Stromal cell of bone marrow (primary cell): ENCODE data around the gene RRAD.
A peak's percentile ranks its signal among the peaks of the same experiment; 100 is the strongest.
"Not testable (repeated sequence)": the region's sequence is repeated elsewhere in the genome, so short reads cannot be mapped to it uniquely, and the experiment has no call there.

Experiments
- DNase-seq: peaks from one replicate; pipeline ENCODE4 v3.0.0-alpha.2; 2012; ENCODE audit warnings: low read depth

Gene RRAD

DNA sequence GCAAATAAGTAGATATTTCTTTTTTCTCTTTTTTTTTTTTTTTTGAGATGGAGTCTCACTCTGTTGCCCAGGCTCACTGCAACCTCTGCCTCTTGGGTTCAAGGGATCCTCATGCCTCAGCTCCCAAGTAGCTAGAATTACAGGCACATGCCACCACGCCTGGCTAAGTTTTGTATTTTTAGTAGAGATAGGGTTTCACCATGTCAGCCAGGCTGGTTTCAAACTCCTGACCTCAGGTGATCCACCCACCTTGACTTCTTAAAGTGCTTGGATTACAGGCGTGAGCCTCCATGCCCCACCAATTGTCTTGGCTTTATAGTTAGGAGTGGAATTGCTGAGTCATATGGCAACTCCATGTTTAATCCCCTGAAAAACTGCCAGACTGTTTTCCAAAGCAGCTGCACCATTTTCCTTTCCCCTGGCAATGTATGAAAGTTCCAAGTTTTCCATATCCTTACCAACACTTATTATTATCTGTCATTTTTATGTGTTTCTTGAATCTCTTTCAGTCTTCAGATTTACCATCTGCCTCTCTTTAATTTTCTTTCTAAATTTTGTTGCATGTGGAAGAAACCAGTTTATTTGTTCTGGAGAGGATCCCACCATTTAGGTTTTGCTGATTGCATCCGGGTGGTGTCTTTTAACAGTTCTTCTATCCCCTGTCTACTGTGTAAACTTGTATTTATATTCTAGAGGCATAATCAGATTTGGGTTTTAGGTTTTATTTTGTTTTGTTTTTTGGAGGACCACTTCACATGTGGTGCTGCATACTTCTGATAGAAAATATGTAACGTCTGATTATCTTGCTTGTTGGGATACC lies 25.8 kb upstream of the RRAD start:
- DNase-seq: no peak

DNA sequence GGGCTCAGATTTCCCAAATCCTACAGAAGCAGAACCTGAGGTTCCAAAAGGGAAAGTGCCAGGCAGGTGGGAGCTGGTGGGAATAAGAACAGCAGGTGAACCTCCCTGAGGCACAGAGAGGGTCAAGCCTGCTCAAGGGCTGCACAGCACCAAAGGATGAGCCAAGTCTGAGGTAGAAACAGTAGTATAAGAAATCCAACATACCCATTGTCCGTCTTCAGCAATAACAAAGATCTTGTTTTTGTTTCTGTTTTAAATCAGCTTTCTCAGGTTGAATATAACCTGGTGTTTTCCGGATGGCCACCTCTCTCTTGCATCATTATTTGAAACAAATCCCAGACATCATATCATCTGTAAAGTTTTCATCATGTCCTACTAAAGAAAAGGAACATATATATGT lies 25.1 kb upstream of the RRAD start:
- DNase-seq: no peak

DNA sequence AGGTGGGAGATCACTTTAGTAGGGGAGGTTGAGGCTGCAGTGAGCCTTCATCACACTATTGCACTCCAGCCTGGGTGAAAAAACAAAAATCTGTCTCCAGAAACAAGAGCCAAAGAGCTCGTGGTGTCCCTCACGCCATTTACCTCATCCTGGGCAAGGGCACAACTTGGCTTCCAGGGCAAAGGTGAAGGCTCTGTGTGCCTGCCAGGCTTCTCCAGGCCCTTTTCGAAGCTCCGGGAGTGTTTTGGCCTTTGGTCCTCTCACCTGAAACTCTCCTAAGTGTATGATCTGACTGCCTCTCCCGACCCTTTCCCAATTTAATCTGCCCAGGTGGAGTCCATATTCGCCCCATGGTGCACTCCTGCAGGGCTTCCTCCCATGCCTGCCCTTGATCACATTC lies 24.1 kb upstream of the RRAD start:
- DNase-seq: no peak

DNA sequence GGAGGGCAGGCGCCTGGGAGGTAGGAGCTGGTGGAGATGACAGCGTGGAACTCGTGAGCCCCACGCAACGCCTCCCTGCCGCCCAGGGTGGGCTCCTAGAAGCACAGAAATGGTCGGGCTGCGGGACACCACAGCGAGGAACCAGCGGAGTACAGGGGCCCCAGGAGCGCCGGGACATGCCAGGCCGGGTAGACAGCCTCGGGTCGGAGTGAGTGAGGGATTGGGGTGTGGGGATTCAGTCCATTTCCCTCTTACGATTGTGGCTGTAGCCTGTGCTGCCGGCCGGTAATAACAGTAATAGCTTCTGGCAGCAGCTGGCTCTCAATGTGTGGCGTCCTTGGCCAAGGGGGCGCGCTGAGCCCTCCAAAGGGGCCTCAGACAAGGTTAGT lies 23.5 kb upstream of the RRAD start:
- no peak for DNase-seq

DNA sequence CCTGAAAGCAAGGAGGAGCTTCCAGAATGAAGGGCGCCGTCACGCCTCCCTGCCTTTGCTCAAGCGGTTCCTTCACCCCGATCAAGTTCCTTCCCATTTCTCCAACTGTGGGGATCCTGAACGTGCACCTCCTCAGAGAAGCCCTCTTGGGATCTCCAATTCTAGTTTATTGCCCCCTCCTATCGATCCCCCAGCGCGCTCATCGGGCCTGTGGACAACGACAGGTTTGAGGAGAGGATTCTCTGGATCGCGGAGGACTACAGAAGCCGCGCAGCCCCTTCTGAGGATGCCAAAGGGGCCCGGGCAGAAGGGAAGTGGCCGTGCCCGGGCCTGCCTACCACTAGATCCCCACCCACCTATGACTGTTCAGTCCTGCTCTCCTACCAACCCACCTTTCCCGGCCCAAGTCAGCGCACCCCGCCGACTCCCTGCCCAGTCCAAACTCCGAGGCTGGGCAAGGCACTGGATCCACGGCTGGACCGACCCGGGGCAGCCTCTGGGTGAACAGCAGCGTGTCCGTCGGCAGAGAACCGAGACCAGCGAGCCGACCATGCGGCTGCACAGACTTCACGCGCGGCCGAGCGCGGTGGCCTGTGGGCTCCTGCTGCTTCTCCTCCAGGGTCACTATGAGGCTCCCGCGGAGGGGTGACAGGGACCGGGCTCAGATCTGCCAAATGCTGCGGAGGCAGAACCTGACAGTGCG lies 22.9 kb upstream of the RRAD start:
- DNase-seq: no peak

DNA sequence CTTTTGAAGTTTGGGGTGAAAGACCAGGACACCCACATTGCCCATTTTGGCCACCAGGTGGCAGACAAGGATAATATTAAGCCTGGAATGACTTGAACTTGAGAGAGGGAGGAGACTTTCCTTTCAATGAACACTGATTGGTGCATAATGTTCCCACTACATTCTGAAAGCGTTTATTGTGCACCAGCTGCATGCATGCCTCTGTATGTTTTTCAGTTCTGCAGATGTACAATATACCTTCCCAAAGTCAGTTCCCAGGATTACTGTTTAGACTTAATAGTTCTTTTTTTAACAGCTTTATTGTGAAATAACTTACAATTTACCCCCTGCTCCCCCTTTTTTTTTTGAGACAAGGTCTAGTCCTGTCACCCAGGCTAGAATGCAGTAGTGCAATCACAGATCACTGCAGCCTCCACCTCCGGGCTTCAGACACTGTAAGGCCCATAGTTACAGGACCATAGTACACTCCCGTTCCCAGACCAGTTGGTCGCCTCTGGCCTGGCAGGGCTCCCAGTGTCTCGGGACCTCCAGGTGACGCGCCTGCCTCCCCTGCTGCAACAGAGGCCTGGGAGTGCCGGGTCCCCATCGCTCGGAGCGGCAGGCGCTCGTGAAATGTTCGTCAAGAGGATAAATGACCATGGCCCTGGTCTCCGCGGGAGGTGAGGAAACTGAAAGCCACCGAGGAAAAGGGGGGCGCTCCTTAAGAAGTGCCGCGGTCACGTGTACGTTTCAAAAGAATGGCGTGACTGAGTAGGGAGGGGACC lies 22.1 kb upstream of the RRAD start:
- peak; percentile 73 for DNase-seq

DNA sequence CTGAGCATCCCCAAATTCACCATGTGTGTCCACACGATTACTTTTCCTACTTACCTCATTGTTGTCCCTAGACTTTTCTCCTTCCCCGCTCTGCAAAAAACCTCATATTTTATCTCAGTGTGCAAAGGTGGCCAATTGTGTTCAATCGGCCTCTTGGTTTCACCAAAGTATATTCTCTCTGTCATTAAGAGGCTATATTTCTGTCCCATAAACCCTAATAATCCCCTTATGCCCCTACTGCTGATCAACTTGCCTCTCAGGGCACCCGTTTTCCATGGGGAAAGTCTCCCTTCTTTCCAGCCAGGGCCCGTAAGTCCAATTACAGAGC lies 21.6 kb upstream of the RRAD start:
- DNase-seq: no peak

DNA sequence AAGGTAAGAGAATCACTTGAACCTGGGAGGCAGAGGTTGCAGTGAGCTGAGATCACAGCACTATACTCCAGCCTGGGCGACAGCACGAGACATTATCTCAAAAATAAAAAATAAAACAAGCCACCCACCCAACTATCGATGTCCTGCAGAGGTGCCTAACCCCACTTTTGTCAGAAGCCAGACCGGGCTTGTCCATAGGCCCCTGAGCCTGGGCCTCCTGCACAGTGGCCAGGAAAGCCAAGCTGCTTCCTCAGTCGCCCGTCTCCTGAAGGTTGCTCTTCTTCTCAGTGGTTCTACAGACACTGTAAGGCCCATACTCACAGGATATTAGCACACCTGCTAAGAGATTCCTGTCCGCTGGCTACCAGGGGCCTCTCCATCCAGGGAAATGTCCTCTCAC lies 21.2 kb upstream of the RRAD start:
- no peak for DNase-seq

DNA sequence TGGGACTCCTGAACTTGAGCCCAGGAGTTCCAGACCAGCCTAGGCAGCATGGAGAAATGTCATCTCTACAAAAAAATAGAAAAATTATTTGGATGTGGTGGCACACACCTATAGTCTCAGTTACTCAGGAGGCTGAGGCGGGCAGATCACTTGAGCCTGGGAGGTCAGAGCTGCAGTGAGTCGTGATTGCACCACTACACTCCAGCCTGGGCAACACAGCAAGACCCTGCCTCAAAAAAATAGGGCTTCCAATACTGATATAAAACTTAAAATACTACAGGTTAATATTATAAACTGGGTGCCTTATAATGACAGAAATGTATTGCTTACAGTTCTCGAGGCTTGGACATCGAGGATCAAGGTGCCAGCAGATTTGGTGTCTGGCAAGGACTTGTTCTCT lies 20.6 kb upstream of the RRAD start:
- DNase-seq: no peak

DNA sequence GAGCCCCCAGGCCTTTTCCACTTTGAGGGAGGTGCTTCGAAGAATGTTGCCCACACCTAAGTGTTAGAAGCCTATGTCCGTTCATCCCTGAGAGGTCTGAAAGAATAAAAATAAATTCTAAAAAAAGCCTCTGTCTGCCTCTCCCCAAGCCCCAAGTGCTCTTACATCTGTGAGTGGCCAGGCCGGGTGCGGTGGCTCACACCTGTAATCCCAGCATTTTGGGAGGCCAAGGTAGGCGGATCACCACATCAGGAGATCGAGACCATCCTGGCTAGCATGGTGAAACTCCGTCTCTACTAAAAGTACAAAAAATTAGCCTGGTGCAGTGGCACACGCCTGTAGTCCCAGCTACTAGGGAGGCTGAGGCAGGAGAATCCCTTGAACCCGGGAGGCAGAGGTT lies 19.6 kb upstream of the RRAD start:
- not testable (repeated sequence) for DNase-seq

DNA sequence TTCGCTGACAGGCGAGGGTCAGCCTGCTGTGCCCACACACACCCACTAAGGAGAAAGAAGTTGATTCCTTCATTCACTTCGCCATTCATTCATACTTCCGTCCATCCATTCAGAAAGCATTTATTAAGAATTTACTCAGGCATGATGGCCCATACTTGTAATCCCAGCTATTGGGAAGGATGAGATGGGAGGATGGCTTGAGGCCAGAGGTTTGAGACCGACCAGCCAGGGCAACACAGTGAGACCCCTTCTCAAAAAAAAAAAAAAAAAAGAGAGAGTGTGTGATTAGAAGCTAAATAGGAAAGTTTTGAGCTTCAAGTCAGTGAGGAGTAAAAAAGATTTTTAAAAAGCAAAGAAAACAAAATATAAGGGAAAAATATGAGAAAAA lies 18.7 kb upstream of the RRAD start:
- DNase-seq: no peak

DNA sequence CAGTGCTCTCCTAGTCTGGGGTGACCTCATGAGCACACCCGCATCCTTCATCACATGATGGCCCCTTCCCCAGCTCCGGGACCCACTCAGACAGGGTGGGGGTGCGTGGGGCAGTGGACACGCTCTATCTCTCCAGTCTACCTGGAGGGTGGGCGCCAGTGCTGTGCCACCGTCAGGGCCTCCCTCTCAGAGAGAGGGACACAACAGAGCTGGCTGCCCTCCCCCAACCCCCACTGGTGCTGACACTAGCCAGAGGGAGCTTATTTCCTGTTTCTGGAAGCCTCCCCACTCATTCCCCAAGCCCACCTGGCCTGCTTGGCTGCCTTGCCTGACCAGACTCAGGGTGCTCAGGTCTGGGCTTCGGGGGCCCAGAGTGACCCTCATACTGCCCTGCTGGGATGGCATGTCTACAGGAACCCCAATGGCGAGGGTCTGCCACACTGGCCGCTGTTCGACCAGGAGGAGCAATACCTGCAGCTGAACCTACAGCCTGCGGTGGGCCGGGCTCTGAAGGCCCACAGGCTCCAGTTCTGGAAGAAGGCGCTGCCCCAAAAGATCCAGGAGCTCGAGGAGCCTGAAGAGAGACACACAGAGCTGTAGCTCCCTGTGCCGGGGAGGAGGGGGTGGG lies 18.2 kb upstream of the RRAD start:
- no peak for DNase-seq

DNA sequence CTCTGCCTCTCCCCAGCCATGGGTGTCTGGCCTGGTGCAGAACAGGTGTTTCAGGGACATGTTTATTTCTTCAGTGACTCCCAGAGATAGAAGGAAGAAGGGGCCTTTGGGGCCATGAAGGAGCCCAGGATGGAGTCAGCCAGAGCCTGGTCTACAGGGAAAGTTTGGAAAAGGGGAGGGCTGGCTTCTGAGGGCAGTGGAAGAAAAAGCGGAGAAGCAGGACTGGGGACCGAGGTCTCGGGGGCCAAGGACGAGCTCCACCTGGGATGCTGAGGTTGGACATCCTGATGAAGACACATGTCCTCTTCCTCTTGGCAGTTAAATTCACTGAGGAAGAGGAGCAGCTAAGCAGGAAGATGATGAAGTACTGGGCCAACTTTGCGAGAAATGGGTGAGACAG lies 17.6 kb upstream of the RRAD start:
- DNase-seq: no peak

DNA sequence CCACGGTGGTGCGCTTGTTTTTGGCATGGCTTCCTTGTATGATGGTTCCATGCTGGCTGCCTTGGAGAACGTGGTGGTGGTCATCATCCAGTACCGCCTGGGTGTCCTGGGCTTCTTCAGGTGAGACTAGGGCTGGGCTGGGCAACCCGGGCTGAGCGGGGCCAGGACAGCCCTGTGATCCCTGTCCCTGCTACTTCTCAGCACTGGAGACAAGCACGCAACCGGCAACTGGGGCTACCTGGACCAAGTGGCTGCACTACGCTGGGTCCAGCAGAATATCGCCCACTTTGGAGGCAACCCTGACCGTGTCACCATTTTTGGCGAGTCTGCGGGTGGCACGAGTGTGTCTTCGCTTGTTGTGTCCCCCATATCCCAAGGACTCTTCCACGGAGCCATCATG lies 14.9 kb upstream of the RRAD start:
- no peak for DNase-seq

DNA sequence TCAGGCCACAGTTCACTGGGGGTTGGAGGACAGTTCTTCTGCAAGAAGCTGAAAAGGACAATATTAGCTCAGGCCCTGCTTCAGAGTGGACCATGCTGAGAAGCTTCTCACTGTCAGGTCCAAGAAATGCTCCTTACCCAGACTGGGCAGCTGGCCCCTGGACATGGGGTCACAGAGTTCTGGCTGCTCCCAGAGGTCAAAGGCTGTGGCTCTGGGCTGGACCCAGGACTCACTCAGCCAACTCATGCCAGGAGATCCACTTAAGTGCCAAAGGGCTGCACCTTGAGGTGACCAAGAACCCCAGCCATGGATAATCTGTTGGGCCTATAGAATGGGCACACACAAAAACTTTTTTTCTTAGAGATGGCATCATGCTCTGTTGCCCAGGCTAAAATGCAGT lies 14.0 kb upstream of the RRAD start:
- no peak for DNase-seq

DNA sequence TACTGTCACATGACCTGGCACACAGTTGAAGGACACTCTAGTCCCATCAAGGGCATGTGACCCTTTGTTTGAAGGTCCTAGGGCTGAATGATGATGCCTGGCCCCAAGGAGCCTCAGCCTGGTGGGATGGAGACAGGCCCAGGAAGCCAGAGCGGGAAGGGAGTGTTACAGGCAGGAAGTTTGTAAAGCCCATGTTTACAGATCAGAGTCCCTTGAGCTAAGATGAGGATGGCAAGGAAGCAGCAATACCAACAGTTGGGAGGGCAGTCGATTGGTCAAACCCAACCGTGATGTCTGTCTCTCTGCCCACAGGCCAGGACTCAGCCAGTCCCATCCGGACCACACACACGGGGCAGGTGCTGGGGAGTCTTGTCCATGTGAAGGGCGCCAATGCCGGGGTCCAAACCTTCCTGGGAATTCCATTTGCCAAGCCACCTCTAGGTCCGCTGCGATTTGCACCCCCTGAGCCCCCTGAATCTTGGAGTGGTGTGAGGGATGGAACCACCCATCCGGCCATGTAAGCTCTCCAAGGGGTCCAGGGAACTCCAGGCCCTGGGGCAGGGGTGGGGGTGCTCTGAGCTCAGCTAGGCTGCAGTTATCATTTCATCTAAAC lies 12.5 kb upstream of the RRAD start:
- no peak for DNase-seq

DNA sequence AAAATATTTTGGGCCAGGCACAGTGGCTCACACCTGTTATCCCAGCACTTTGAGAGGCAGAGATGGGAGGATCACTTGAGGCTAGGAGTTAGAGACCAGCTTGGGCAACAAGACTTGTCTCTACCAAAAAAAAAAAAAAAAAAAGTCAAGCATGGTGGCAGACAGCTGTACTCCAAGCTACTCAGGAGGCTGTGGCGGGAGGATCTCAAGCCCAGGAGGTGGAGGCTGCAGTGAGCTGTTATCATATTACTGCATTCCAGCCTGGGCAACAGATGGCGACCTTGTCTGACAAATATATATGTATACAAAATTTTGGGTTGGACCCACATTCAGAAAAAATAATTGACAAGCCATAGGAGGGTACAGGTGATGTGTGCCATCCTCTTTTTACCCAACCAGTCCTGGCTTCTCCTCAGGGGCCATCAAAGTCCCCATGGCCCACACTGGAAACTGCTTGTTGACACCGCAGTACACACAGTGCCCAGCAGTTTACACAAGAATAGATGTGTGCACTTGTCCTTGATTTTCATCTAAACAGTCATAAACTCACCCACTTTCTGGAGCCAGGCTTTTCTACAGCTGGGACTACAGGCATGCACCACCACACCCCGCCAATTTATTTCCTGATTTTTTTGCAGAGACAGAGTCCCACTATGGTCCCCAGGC lies 11.7 kb upstream of the RRAD start:
- DNase-seq: no peak

DNA sequence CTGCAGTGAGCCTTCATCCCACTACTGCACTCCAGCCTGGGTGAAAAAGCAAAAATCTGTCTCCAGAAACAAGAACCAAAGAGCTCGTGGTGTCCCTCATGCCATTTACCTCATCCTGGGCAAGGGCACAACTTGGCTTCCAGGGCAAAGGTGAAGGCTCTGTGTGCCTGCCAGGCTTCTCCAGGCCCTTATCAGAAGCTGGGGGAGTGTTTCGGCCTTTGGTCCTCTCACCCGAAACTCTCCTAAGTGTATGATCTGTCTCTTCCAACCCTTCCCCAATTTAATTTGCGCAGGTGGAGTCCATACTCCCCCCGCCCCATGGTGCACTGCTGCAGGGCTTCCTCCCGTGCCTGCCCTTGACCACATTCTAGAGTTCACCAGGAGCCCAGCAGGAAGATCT lies 11.1 kb upstream of the RRAD start:
- no peak for DNase-seq

DNA sequence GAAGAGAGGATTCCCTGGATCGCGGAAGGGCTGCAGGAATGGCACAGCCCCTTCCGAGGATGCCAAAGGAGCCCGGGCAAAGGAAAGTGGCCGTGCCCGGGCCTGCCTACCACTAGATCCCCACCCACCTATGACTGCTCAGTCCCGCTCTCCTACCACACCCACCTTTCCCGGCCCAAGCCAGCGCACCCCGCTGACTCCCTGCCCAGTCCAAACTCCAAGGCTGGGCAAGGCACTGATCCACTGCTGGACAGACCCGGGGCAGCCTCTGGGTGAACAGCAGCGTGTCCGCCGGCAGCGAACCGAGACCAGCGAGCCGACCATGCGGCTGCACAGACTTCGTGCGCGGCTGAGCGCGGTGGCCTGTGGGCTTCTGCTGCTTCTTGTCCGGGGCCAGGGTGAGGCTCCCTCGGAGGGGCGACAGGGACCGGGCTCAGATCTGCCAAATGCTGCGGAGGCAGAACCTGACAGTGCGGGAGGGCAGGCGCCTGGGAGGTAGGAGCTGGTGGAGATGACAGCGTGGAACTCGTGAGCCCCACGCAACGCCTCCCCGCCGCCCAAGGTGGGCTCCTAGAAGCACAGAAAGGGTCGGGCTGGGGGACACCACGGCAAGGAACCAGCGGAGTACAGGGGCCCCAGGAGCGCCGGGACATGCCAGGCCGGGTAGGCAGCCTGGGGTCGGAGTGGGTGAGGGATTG lies 10.1 kb upstream of the RRAD start, which contains the start of gene CES2:
TSS of gene CES2 (plus strand) at position 203 of the 698 bp plus-strand sequence. CDS start at position 323, 120 bp downstream.
- no peak for DNase-seq

DNA sequence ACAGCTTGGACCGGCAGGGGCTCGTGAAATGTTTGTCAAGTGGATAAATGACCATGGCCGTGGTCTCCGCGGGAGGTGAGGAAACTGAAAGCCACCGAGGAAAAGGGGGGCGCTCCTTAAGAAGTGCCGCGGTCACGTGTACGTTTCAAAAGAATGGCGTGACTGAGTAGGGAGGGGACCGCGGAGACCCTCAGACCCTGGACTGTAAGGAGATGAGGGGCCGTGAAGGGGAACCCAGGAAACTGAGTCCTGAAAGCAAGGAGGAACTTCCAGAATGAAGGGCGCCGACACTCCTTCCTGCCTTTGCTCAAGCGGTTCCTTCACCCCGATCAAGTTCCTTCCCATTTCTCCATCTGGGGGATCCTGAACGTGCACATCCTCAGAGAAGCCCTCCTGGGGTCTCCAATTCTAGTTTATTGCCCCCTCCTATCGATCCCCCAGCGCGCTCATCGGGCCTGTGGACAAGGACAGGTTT lies 9.5 kb upstream of the RRAD start:
- DNase-seq: not testable (repeated sequence)
